ENCODE results near the gene BMPR1A. TPM values are rescaled to one million over a fixed set of nuclear protein-coding genes. Genes with fewer than 3 reads are reported as not detected.
A peak's percentile ranks its signal among the peaks of the same experiment; 100 is the strongest.

BMPR1A gene
- total RNA-seq, 6 experiments from 2014 or later: 9.9 to 20.4 (median 12.4) TPM

GRCh38 chr10:86965986-86966654 lies 209.7 kb downstream of the BMPR1A start:
- no peak for TF ChIP-seq POLR2A (IDR thresholded peaks at IDR 0.05)
- no peak for TF ChIP-seq CTCF (IDR thresholded peaks at IDR 0.05)
- Histone ChIP-seq H3K27ac (no peak overlapping the region), H3K9me3 (no peaks in the 10 kb centered on the region), H3K4me1 (peaks cover 0 to 15% (median 0%) of the 10 kb centered on the region in 4 donors), H3K27me3 (no peaks in the 10 kb centered on the region), H3K36me3 (no peaks in the 10 kb centered on the region), H3K4me3 (no peak overlapping the region)
- WGBS (ENCODE audit: insufficient coverage, low coverage, low lambda C conversion rate, missing lambda C conversion rate): 46% methylated on average over 8 of the region's 11 CpGs
- DNase-seq (peak in 2 of 3 donors; percentile 3 to 9), ATAC-seq (no peak)
- intact Hi-C loops (cut with DNase I): no loop called here

- 83% methylated on average over 5 of the region's 7 CpGs for WGBS (ENCODE audit: insufficient coverage, low coverage, low lambda C conversion rate, missing lambda C conversion rate)
- no peaks in the 10 kb centered on the region for H3K27me3 ChIP-seq
- H3K27ac ChIP-seq: no peak overlapping the region
- TF ChIP-seq CTCF (IDR thresholded peaks at IDR 0.05) (no peak), POLR2A (IDR thresholded peaks at IDR 0.05) (no peak)
- DNase-seq (peak in 2 of 3 donors; percentile 29 to 44), ATAC-seq (no peak)
- no peaks in the 10 kb centered on the region for H3K9me3 ChIP-seq
- intact Hi-C loops (cut with DNase I): no loop called here
- H3K4me1 ChIP-seq: peaks cover 0 to 15% (median 0%) of the 10 kb centered on the region in 4 donors
- no peak overlapping the region for H3K4me3 ChIP-seq
- no peaks in the 10 kb centered on the region for H3K36me3 ChIP-seq
Measured at GRCh38 chr10:86967481-86967941, 211.1 kb downstream of the BMPR1A start.

- intact Hi-C loops (cut with DNase I): no loop called here
- Histone ChIP-seq H3K4me1 (peaks cover 0 to 15% (median 0%) of the 10 kb centered on the region in 4 donors), H3K27me3 (no peaks in the 10 kb centered on the region), H3K27ac (peak within 1 kb of the TSS in 1 of 3 donors; percentile 63), H3K36me3 (no peaks in the 10 kb centered on the region), H3K4me3 (peak within 1 kb of the TSS; percentile 34 to 54 (median 38)), H3K9me3 (no peaks in the 10 kb centered on the region)
- TF ChIP-seq CTCF (IDR thresholded peaks at IDR 0.05) (no peak), POLR2A (IDR thresholded peaks at IDR 0.05) (no peak)
- 4% methylated on average over 8 of the region's 59 CpGs for WGBS (ENCODE audit: insufficient coverage, low coverage, low lambda C conversion rate, missing lambda C conversion rate)
- peak; percentile 50 to 71 (median 59) for ATAC-seq
- DNase-seq: peak; percentile 68 to 75 (median 73)
Measured at GRCh38 chr10:86968271-86968993, 212.0 kb downstream of the BMPR1A start, which contains the start of gene ADIRF. ADIRF (plus strand) TSS chr10:86968482; CDS start chr10:86968545, 63 bp downstream.

- H3K4me1 ChIP-seq: peaks cover 0 to 15% (median 0%) of the 10 kb centered on the region in 4 donors
- DNase-seq (peak in 1 of 3 donors; percentile 21), ATAC-seq (no peak)
- 50% methylated on average over 2 of the region's 9 CpGs for WGBS (ENCODE audit: insufficient coverage, low coverage, low lambda C conversion rate, missing lambda C conversion rate)
- peak overlapping the region in 1 of 3 donors; percentile 63 for H3K27ac ChIP-seq
- intact Hi-C loops (cut with DNase I): no loop called here
- no peaks in the 10 kb centered on the region for H3K36me3 ChIP-seq
- peak overlapping the region; percentile 34 to 54 (median 38) for H3K4me3 ChIP-seq
- no peaks in the 10 kb centered on the region for H3K9me3 ChIP-seq
- no peak for TF ChIP-seq POLR2A (IDR thresholded peaks at IDR 0.05)
- no peaks in the 10 kb centered on the region for H3K27me3 ChIP-seq
Measured at GRCh38 chr10:86968994-86969355, 212.6 kb downstream of the BMPR1A start.

All from right lobe of liver (tissue), 6 donors.